Kidney glomerular epithelial cell (primary cell): ENCODE data around the gene GRM1.
A peak's percentile ranks its signal among the peaks of the same experiment; 100 is the strongest.

ENCODE experiments used
- DNase-seq: peaks from one replicate; lab custom pipeline; 2025; lab: John Stamatoyannopoulos, UW

Gene GRM1

GRCh38 chr6:146028851-146029572 is at the start of gene GRM1:
GRM1 (plus strand) TSS chr6:146029062; CDS start chr6:146029518, 456 bp downstream.
- no peak for DNase-seq

DNA sequence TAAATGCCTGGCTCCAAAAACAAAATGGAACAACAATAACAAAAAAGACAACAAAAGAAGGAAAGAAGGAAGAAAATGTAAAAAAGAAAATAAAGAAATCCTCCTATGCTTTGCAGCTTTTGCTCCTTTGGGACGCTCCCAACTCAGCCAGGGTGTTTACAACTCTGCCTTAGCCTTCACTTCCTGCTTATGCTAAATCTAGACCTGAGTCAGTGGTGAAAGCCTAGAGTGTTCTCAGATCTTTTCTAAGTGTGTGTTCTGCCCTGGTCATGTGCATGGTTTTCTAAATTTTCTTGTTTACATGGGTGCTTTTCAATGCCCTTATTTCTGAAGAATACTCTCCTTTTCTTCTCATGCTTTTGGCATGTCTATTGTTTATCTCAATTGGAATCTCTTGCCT is 19.5 kb upstream of the GRM1 start:
- no peak for DNase-seq

DNA sequence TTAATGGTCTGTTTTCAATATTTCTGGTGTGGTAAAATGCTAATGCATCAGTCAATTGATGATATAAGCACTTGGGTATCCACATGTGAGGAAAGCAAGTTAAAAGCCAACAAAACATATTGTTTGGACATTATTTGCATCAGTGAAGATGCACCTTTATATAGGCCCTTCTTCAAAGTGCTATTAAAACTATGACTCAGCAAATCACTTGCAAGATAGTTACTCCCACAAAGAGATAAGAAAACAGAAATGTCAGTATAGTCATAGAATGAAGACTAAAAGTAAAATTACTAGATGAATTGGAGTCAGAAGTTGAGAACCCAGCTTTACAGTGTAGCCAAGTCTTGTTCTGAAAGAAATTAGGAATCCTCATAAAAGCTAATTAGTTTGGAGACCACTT is 14.6 kb upstream of the GRM1 start:
- no peak for DNase-seq

DNA sequence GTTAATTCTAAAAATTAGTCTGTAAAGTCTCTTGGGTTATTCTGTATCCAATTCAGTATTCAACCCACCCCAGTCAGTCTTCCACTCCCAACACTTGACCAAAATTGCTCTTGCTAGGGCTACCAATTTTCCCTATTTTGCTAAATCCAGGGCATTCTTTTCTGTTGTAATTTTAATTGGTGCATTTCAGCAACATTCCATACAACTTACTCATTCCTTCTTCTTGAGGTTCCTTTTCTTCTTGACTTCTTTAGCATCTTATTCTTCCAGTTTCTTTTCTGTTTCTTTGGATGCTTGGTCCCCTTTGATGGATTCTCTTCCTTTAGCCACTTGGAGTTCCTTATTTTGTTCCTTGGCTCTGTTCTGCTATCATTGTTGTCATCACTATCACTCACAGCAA is 11.2 kb upstream of the GRM1 start:
- DNase-seq = no peak

- DNase-seq = no peak
Observed at GRCh38 chr6:146026873-146027272, 2.0 kb upstream of the GRM1 start.

- no peak for DNase-seq
Observed at GRCh38 chr6:146027586-146028251, 1.1 kb upstream of the GRM1 start.

- peak; percentile 69 for DNase-seq
Observed at GRCh38 chr6:146028252-146028795, 538 bp upstream of the GRM1 start.

GRCh38 chr6:146029573-146030184 is 817 bp downstream of the GRM1 start:
- DNase-seq = no peak

DNA sequence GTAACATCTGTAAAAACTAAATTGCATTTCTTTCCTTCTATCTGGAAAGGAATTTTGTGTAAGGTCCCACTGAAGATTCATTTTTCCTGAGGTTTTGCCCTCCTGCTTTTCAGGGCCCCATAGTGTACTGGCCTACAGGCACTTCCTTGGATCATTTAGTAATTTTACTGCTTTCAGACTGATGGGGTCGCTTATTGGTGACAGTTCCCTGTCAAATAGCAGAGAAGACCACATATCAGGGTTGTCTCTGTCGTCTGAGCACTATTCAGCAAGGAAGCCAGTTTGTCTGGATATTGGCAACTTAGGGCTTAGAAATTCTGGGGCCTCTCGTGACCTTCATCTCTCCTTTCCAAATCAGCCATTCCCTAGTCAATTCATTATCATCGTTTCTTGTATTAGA is 3.5 kb downstream of the GRM1 start:
- DNase-seq = no peak

- DNase-seq = no peak
Observed at GRCh38 chr6:146040360-146040759, 11.5 kb downstream of the GRM1 start.

DNA sequence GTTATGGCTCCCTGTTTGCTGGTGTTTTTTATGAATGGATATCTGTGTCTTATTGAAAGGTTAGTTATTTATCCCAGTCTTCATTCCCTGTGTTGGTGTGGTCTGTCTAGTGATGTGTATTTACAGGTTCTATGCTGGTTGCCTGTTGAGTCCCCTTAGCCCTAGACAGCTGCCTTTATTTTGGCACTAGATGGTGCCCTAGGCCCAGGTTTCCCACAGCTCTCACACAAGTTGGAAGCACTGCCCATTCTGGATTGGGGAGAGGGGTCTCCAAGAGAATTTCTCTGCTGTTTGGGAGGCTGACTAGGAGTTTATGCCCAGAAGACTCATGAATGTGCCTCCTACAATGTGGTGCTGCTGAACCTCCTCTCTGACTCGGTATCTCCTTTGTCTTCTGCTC is 12.4 kb downstream of the GRM1 start:
- DNase-seq = no peak

DNA sequence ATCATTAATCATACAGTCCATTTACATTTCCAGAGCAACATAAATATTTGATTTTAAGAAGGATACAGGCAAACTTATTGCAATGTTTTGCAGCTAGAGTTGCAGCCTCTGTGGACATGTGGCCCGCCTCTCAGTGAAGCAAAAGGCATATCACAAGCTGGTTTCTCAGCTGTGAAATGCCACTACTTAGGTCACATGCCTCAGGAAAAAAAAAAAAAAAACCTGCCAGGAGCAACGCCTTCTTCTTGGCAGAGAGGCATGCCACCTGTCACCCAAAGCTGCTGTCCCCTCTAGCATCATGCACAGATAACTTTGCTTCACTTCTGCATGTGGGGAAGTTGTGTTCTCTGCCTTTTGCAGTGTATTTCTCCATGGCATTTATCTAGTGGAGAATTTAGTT is 18.5 kb downstream of the GRM1 start:
- DNase-seq = no peak

DNA sequence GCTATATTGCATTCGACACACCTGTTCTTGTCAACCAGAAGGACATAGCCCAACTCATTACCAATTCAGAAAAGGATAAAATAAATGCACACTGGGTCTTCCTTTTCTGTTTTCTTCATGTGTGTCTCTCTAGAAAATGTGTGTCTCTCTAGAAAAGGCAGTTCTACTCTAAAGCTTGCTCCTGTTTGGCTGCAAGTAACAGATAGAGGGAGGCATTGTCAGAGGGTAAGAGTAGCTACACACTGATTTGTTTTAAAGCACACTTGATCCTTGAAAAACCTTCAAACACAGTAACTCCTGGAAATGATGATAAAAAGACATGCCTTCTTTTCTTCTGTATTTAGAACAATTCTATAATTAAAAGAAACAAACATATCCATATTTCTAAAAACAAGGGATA is 21.3 kb downstream of the GRM1 start:
- no peak for DNase-seq

GRCh38 chr6:146056506-146056905 is 27.6 kb downstream of the GRM1 start:
- DNase-seq = no peak

- DNase-seq = no peak
Observed at GRCh38 chr6:146065690-146066089, 36.8 kb downstream of the GRM1 start.

GRCh38 chr6:146066506-146066905 is 37.6 kb downstream of the GRM1 start:
- no peak for DNase-seq

- no peak for DNase-seq
Observed at GRCh38 chr6:146071781-146072180, 42.9 kb downstream of the GRM1 start.

DNA sequence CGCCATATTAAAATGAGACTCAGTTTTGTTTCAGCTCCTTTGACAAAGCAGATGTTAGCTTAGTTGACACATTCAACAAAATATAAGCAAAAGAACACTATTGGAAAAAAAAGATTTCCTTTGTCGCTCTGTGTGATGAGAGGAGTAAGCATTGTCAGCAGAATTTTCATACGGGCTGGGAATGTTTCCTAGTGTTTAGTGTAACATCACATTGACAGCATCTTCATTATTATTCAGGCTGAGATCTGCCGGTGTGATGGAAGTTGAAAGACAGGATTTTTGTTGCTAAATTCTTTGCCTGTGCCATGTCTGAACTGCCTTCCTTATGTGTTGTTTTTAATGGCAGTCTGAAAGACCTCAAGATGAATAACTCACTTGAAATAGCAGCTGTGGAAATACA is 49.1 kb downstream of the GRM1 start:
- no peak for DNase-seq

DNA sequence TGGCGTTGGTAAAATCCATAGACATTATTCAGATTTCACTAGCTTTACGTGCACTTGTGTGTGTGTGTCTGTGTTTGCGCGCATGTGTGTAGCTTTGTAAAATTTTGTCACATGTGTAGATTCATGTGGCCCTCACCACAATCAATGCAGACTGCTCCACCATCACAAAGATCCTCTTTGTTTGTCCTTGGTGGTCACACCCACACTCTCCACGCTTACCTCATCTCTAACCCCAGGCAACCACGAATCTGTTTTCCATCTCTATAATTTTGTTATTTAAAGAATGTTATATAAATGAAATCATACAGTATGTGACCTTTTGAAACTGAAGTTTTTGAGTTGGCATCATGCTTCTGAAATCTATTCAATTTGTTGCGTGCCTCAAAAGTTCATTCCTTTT is 58.5 kb downstream of the GRM1 start:
- DNase-seq = no peak

- no peak for DNase-seq
Observed at GRCh38 chr6:146090474-146090873, 61.6 kb downstream of the GRM1 start.

- DNase-seq = no peak
Observed at GRCh38 chr6:146092961-146093686, 64.3 kb downstream of the GRM1 start.

DNA sequence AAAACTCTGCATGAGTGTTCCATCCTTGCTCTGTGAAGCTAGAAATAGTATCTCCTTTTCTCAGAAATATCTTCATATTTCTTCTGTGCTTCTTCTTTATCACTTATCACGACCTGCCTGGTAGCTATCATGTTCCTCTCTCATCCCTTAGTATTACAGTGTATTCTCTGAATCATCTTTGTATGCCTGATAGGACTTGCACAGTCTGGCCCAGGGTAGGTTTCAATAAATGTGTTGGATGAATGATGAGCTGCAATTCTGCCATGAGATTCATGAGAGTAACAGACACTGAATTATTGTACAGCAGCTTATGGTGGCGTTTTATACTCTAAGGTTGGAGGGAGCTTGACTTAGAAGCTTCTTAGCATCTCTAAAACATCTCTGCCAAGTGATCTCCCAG is 66.6 kb downstream of the GRM1 start:
- no peak for DNase-seq
